Panc1 (cell line): ENCODE data around the gene ARMC2. TPM values are rescaled to one million over a fixed set of nuclear protein-coding genes. Genes with fewer than 3 reads are reported as not detected.

Experiments
- ATAC-seq: fragments of 200-7000 bp; cut with Tn5 transposase; 2 replicates; pipeline ENCODE4 v1.9.1; 2020; ENCODE audit warnings: mild to moderate bottlenecking, moderate library complexity
- BruUV-seq: library from RNA; stranded (reverse); fragments of 400-500 nt; replicated peaks from 2 replicates; lab custom pipeline; 2021; lab: Mats Ljungman, UMichigan
- CTCF ChIA-PET: fragments of 300-600 bp; sonication (Branson Sonifier 250); formaldehyde crosslinking; loops from one replicate; lab custom pipeline; 2022; ENCODE audit warnings: antibody characterized with exemption; lab: Charles Lee
- POLR2A ChIA-PET: fragments of 300-600 bp; sonication (Branson Sonifier 250); formaldehyde crosslinking; loops from one replicate; lab custom pipeline; 2022; ENCODE audit warnings: antibody characterized with exemption; lab: Charles Lee
- DNase-seq: peaks from one replicate; pipeline ENCODE4 v3.0.0-alpha.2; 2010; ENCODE audit warnings: low read depth, low spot score
- H3K27ac ChIP-seq: 2 replicates; pipeline ENCODE4 v1.5.1; 2011; ENCODE audit warnings: mild to moderate bottlenecking, low read length, inconsistent platforms
- H3K27me3 ChIP-seq: fragments of 200-500 bp; sonication (Bioruptor generic); 2 replicates; pipeline ENCODE4 v1.6.0; 2014; ENCODE audit warnings: low read length, inconsistent platforms; ENCODE audit not compliant: control insufficient read depth, insufficient read depth
- H3K36me3 ChIP-seq: fragments of 200-500 bp; sonication (Bioruptor generic); 2 replicates; pipeline ENCODE4 v1.5.1; 2014; ENCODE audit warnings: inconsistent platforms, mild to moderate bottlenecking, low read length, moderate library complexity; ENCODE audit not compliant: control insufficient read depth, insufficient read depth
- H3K4me1 ChIP-seq: 2 replicates; pipeline ENCODE4 v1.5.1; 2011; ENCODE audit warnings: inconsistent platforms, mild to moderate bottlenecking, low read length, moderate library complexity; ENCODE audit not compliant: control insufficient read depth, insufficient read depth
- H3K4me3 ChIP-seq, 2 experiments: 2 replicates each; pipeline ENCODE4 v1.5.1; 2011 to 2012; ENCODE audit warnings: low read depth in 2 of 2, low read length in 2 of 2, mild to moderate bottlenecking in 2 of 2, inconsistent platforms in 1 of 2, moderate library complexity in 1 of 2
- H3K9me3 ChIP-seq: fragments of 200-500 bp; sonication (Bioruptor generic); 2 replicates; pipeline ENCODE4 v1.5.1; 2014; ENCODE audit warnings: low read depth, mild to moderate bottlenecking, inconsistent platforms, low read length, moderate library complexity; ENCODE audit not compliant: control insufficient read depth, insufficient read depth
- CTCF ChIP-seq: fragments of 450-650 bp; IDR thresholded peaks from 2 replicates; pipeline ENCODE4 v1.5.1; 2017; ENCODE audit warnings: mild to moderate bottlenecking
- POLR2AphosphoS5 ChIP-seq: IDR thresholded peaks from 2 replicates; pipeline ENCODE4 v1.6.1; 2012; ENCODE audit warnings: mild to moderate bottlenecking, low read depth, low read length, moderate library complexity
- REST ChIP-seq, 2 experiments: IDR thresholded peaks; 2 replicates each; pipeline ENCODE4 v1.6.1; 2011 to 2012; ENCODE audit warnings: low read depth in 2 of 2, control low read depth in 1 of 2, low read length in 1 of 2, mild to moderate bottlenecking in 1 of 2, moderate library complexity in 1 of 2; ENCODE audit not compliant: insufficient read depth in 1 of 2
- SIN3A ChIP-seq: IDR thresholded peaks from 2 replicates; pipeline ENCODE4 v1.6.1; 2012; ENCODE audit warnings: low read depth, mild to moderate bottlenecking, low read length, moderate library complexity, borderline replicate concordance; ENCODE audit not compliant: insufficient read depth
- TCF7L2 ChIP-seq: IDR thresholded peaks from 2 replicates; pipeline ENCODE4 v1.6.1; 2011; ENCODE audit warnings: mild to moderate bottlenecking, low read depth, low read length, inconsistent platforms
- in situ Hi-C: cut with HindIII; loops from 2 replicates; pipeline ENCODE4 v1.10.0; 2016; ENCODE audit warnings: low sequenced_read_pairs, low pct_unique_long_range_greater_than_20kb
- intact Hi-C: fragments of 100-400 bp; cut with micrococcal nuclease; formaldehyde crosslinking; loops from one replicate; pipeline ENCODE4 v1.10.0; 2022; ENCODE audit not compliant: unreplicated experiment
- total RNA-seq: library from RNA; stranded (reverse); gene quantifications from one replicate; pipeline ENCODE4 v1.2.1, GENCODE V29; 2021; ENCODE audit not compliant: unreplicated experiment

ARMC2 gene
- total RNA-seq, 1 experiment from 2014 or later = 9.3 TPM

- DNase-seq = no peak
- Histone ChIP-seq H3K9me3 (no peaks in the 10 kb centered on the region), H3K4me1 (no peaks in the 10 kb centered on the region), H3K27ac (no peak overlapping the region), H3K27me3 (no peaks in the 10 kb centered on the region), H3K4me3 (no peak overlapping the region), H3K36me3 (no peaks in the 10 kb centered on the region)
- BruUV-seq = no TSS peak
- POLR2A ChIA-PET = no interaction called here
- TF ChIP-seq CTCF = no peak
- TF ChIP-seq TCF7L2 = no peak
- TF ChIP-seq REST (IDR thresholded peaks at IDR 0.05; ENCODE audit: insufficient read depth in 1 of 2, low read depth in 2 of 2, low read length in 1 of 2) = no peak
- TF ChIP-seq SIN3A = no peak
- no peak for TF ChIP-seq POLR2AphosphoS5
- no peak for ATAC-seq
- CTCF ChIA-PET = no interaction called here
- in situ Hi-C loops (no loop called here), intact Hi-C loops (no loop called here)
These were observed 18.6 kb downstream of the ARMC2 start for GRCh38 chr6:108866798-108867197.

GRCh38 chr6:108868647-108869046 lies 20.4 kb downstream of the ARMC2 start:
- no peak for DNase-seq
- Histone ChIP-seq H3K4me3 (no peak overlapping the region), H3K4me1 (no peaks in the 10 kb centered on the region), H3K27me3 (no peaks in the 10 kb centered on the region), H3K9me3 (no peaks in the 10 kb centered on the region), H3K36me3 (no peaks in the 10 kb centered on the region), H3K27ac (no peak overlapping the region)
- no peak for ATAC-seq
- ChIA-PET CTCF (no interaction called here), POLR2A (no interaction called here)
- in situ Hi-C loops (no loop called here), intact Hi-C loops (no loop called here)
- no peak for TF ChIP-seq SIN3A
- TF ChIP-seq TCF7L2 = no peak
- TF ChIP-seq REST (IDR thresholded peaks at IDR 0.05; ENCODE audit: insufficient read depth in 1 of 2, low read depth in 2 of 2, low read length in 1 of 2) = no peak
- TF ChIP-seq POLR2AphosphoS5 = no peak
- no peak for TF ChIP-seq CTCF
- BruUV-seq = no TSS peak
